ENCODE results near the gene INPPL1. TPM values are rescaled to one million over a fixed set of nuclear protein-coding genes. Genes with fewer than 3 reads are reported as not detected.
"Not testable (repeated sequence)": the region's sequence is repeated elsewhere in the genome, so short reads cannot be mapped to it uniquely, and the experiment has no call there.

INPPL1 gene
- total and polyA plus RNA-seq, 2 donors (not counting 3 experiments of a cell fraction or from before 2014, with no cell fraction given) = 125 to 184 TPM

DNA sequence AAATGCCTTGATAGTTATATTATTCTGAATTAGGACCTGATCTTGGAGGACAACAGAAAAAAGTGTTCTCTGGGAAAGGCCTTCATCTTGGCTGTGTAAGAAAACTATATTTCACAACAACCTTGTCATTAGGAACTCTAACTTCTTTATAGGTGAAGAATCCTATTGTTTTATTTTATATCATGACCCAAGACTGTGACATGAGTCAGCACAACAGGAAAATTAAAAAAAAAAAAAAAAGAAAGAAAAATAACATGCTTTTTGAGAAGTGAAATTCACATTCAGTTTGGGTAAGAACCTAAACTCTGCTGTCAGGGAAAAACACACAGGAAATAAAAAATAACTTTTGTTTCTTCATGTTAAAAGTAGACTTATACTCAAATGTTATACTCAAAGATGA is 19.7 kb upstream of the INPPL1 start:
- H3K36me3 ChIP-seq (ENCODE audit: control insufficient read depth in 2 of 2, extremely low read depth in 1 of 2, insufficient read depth in 2 of 2, low read length in 2 of 2) = no peaks in the 10 kb centered on the region
- ChIA-PET CTCF (interaction anchor here (0.8 to 1.5 kb wide), 3 partner anchors 9 to 34 kb away, joined by 3 read pairs; no protein-coding TSS in a partner anchor), POLR2A (no interaction called here)
- peaks cover 7% of the 10 kb centered on the region for H3K4me1 ChIP-seq (ENCODE audit: control insufficient read depth, extremely low read depth, insufficient read depth, low read length)
- H4K20me1 ChIP-seq (replicated peaks; ENCODE audit: control insufficient read depth, extremely low read depth, insufficient read depth, low read length) = no peaks in the 10 kb centered on the region
- peaks cover 0 to 3% of the 10 kb centered on the region in 2 experiments for H3K27me3 ChIP-seq (ENCODE audit: control insufficient read depth in 2 of 2, insufficient read depth in 2 of 2, low read length in 2 of 2)
- no peak overlapping the region for H3K9ac ChIP-seq (replicated peaks; ENCODE audit: extremely low read depth, insufficient read depth, low read length)
- H2AFZ ChIP-seq (ENCODE audit: low read depth, low read length) = no peak overlapping the region
- H3K79me2 ChIP-seq (ENCODE audit: control insufficient read depth, insufficient read depth, low read length) = no peaks in the 10 kb centered on the region
- BruUV-seq (replicated peaks) = no TSS peak
- intact Hi-C loops (cut with micrococcal nuclease) = loop anchor here (2.0 kb wide), 1 partner anchor 18 kb away; no protein-coding TSS in a partner anchor
- H3K4me3 ChIP-seq (replicated peaks in 1 of 3; ENCODE audit: insufficient read depth in 1 of 3, low read depth in 1 of 3, low read length in 3 of 3) = no peak overlapping the region
- FAIRE-seq = no peak
- H3K9me1 ChIP-seq (replicated peaks; ENCODE audit: control insufficient read depth, extremely low read depth, insufficient read depth, low read length) = no peaks in the 10 kb centered on the region
- no peak overlapping the region for H3K27ac ChIP-seq (ENCODE audit: insufficient read depth, low read depth, low read length)
- DNase-seq (ENCODE audit: low read depth, low spot score) = peak; percentile 78
- H3K9me3 ChIP-seq (replicated peaks; ENCODE audit: control insufficient read depth, insufficient read depth, low read length) = no peaks in the 10 kb centered on the region
- peak; percentile 34 for TF ChIP-seq FOS (IDR thresholded peaks at IDR 0.05; ENCODE audit: borderline replicate concordance, insufficient read depth, low read length)
- TF ChIP-seq EZH2 (IDR thresholded peaks at IDR 0.05; ENCODE audit: borderline replicate concordance, low read depth, low read length, severe bottlenecking) = no peak
- dilution Hi-C loops (cut with MboI; ENCODE audit: extremely low pct_ligation_motif_present, low sequenced_read_pairs) = no loop called here
- H3K4me2 ChIP-seq (ENCODE audit: insufficient read depth, low read length) = peak overlapping the region; percentile 24

DNA sequence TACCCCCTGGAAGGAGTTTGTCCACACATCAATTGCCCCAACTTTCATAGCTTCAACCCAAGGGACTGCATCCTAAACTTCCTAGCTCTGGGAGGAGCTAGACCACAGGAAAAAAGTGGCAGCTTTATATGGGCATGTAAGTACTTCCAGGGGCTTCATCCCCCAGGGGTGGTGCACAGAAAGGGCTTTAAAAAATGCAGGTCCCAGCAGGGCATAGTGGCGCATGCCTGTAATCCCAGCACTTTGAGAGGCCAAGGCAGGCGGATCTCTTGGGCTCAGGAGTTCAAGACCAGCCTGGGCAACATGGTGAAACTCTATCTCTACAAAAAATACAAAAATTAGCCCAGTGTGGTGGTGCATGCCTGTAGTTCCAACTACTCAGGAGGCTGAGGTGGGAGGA is 17.8 kb upstream of the INPPL1 start:
- DNase-seq (ENCODE audit: low read depth, low spot score); POLR2A ChIA-PET; H3K9me1 ChIP-seq (replicated peaks; ENCODE audit: control insufficient read depth, extremely low read depth, insufficient read depth, low read length); H3K4me2 ChIP-seq (ENCODE audit: insufficient read depth, low read length); dilution Hi-C loops (cut with MboI; ENCODE audit: extremely low pct_ligation_motif_present, low sequenced_read_pairs); H3K9me3 ChIP-seq (replicated peaks; ENCODE audit: control insufficient read depth, insufficient read depth, low read length); BruUV-seq (replicated peaks); intact Hi-C loops (cut with micrococcal nuclease); H3K79me2 ChIP-seq (ENCODE audit: control insufficient read depth, insufficient read depth, low read length); FAIRE-seq; H3K36me3 ChIP-seq (ENCODE audit: control insufficient read depth in 2 of 2, extremely low read depth in 1 of 2, insufficient read depth in 2 of 2, low read length in 2 of 2); H2AFZ ChIP-seq (ENCODE audit: low read depth, low read length); H3K4me1 ChIP-seq (ENCODE audit: control insufficient read depth, extremely low read depth, insufficient read depth, low read length); H3K27ac ChIP-seq (ENCODE audit: insufficient read depth, low read depth, low read length); H4K20me1 ChIP-seq (replicated peaks; ENCODE audit: control insufficient read depth, extremely low read depth, insufficient read depth, low read length); H3K4me3 ChIP-seq (replicated peaks in 1 of 3; ENCODE audit: insufficient read depth in 1 of 3, low read depth in 1 of 3, low read length in 3 of 3); H3K9ac ChIP-seq (replicated peaks; ENCODE audit: extremely low read depth, insufficient read depth, low read length); H3K27me3 ChIP-seq (ENCODE audit: control insufficient read depth in 2 of 2, insufficient read depth in 2 of 2, low read length in 2 of 2): not testable (repeated sequence)
- CTCF ChIA-PET = interaction anchor here (0.9 to 1.8 kb wide), 2 partner anchors 31 to 181 kb away, joined by 3 to 5 read pairs; no protein-coding TSS in a partner anchor

Measured in endothelial cell of umbilical vein (primary cell).